Measurements from ENCODE around the gene LRPAP1.

Gene LRPAP1

DNA sequence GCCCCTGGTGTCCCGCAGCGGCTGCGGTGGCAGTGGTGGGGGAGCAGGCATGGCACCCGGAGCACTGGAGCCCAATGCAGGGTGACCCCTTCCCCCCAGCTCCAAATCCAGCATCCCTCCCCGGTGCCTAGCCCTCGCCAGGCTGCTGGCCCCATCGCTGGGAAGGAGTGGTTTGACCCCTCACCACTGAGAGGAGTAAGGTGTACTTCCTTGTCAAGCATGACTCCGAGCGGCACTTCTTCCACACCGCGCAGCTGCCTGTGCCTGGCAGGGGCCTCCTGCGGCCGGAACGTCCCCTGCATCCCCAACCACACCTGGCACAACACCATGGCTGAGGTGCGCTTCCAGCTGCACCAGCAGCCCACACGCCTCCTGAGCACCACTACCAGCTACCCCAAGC is 27.0 kb downstream of the LRPAP1 start:
- DNase-seq (ENCODE audit: low read depth): no peak
- Histone ChIP-seq H3K4me3 (ENCODE audit: low read length) (no peak overlapping the region), H3K4me1 (ENCODE audit: control insufficient read depth, insufficient read depth, low read length) (no peaks in the 10 kb centered on the region), H3K36me3 (ENCODE audit: control insufficient read depth, insufficient read depth, low read length, severe bottlenecking) (peaks cover 29% of the 10 kb centered on the region), H3K9ac (ENCODE audit: low read length) (no peak overlapping the region), H3K9me3 (ENCODE audit: control insufficient read depth, low read length) (no peaks in the 10 kb centered on the region), H3K27me3 (replicated peaks; ENCODE audit: control insufficient read depth, insufficient read depth, low read length) (no peaks in the 10 kb centered on the region)

- Histone ChIP-seq H3K27me3 (replicated peaks; ENCODE audit: control insufficient read depth, insufficient read depth, low read length) (no peaks in the 10 kb centered on the region), H3K9ac (ENCODE audit: low read length) (no peak overlapping the region), H3K4me3 (ENCODE audit: low read length) (no peak overlapping the region), H3K9me3 (ENCODE audit: control insufficient read depth, low read length) (no peaks in the 10 kb centered on the region), H3K36me3 (ENCODE audit: control insufficient read depth, insufficient read depth, low read length, severe bottlenecking) (peaks cover 12% of the 10 kb centered on the region), H3K4me1 (ENCODE audit: control insufficient read depth, insufficient read depth, low read length) (no peaks in the 10 kb centered on the region)
- DNase-seq (ENCODE audit: low read depth): no peak
These were observed 29.0 kb downstream of the LRPAP1 start for GRCh38 chr4:3502941-3503936.

- no peak for DNase-seq (ENCODE audit: low read depth)
- Histone ChIP-seq H3K9me3 (ENCODE audit: control insufficient read depth, low read length) (no peaks in the 10 kb centered on the region), H3K4me3 (ENCODE audit: low read length) (no peak overlapping the region), H3K9ac (ENCODE audit: low read length) (no peak overlapping the region), H3K27me3 (replicated peaks; ENCODE audit: control insufficient read depth, insufficient read depth, low read length) (no peaks in the 10 kb centered on the region), H3K4me1 (ENCODE audit: control insufficient read depth, insufficient read depth, low read length) (no peaks in the 10 kb centered on the region), H3K36me3 (ENCODE audit: control insufficient read depth, insufficient read depth, low read length, severe bottlenecking) (peaks cover 7% of the 10 kb centered on the region)
These were observed 30.3 kb downstream of the LRPAP1 start for GRCh38 chr4:3501825-3502425.

- Histone ChIP-seq H3K4me1 (ENCODE audit: control insufficient read depth, insufficient read depth, low read length) (no peaks in the 10 kb centered on the region), H3K9ac (ENCODE audit: low read length) (no peak overlapping the region), H3K36me3 (ENCODE audit: control insufficient read depth, insufficient read depth, low read length, severe bottlenecking) (peaks cover 4% of the 10 kb centered on the region), H3K4me3 (ENCODE audit: low read length) (no peak overlapping the region), H3K9me3 (ENCODE audit: control insufficient read depth, low read length) (no peaks in the 10 kb centered on the region), H3K27me3 (replicated peaks; ENCODE audit: control insufficient read depth, insufficient read depth, low read length) (no peaks in the 10 kb centered on the region)
- DNase-seq (ENCODE audit: low read depth): no peak
These were observed 30.9 kb downstream of the LRPAP1 start for GRCh38 chr4:3501126-3501824.

- Histone ChIP-seq H3K27me3 (replicated peaks; ENCODE audit: control insufficient read depth, insufficient read depth, low read length) (peaks cover 2% of the 10 kb centered on the region), H3K4me3 (ENCODE audit: low read length) (no peak overlapping the region), H3K36me3 (ENCODE audit: control insufficient read depth, insufficient read depth, low read length, severe bottlenecking) (peaks cover 4% of the 10 kb centered on the region), H3K4me1 (ENCODE audit: control insufficient read depth, insufficient read depth, low read length) (no peaks in the 10 kb centered on the region), H3K9me3 (ENCODE audit: control insufficient read depth, low read length) (no peaks in the 10 kb centered on the region), H3K9ac (ENCODE audit: low read length) (no peak overlapping the region)
- DNase-seq (ENCODE audit: low read depth): no peak
These were observed 31.6 kb downstream of the LRPAP1 start for GRCh38 chr4:3500634-3501101.

DNA sequence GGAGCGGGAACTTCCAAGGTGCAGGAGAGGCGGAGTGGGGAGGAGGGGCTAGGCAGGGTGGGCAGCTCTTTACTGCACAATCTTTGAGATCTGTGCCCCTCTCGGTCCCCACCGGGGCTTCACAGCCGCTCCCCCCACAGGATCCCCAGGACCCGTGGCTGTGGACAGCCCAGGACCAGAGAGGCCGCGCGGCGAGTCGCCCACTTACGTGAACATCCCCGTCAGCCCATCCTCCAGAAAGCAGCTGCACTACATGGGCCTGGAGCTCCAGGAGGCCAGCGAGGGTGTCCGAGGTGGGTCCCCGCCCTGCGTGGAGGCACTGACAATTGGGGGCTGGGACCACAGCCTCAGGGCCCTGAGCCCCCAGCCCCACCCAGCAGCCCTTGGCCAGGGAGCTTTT is 32.1 kb downstream of the LRPAP1 start:
- Histone ChIP-seq H3K36me3 (ENCODE audit: control insufficient read depth, insufficient read depth, low read length, severe bottlenecking) (peaks cover 4% of the 10 kb centered on the region), H3K9ac (ENCODE audit: low read length) (no peak overlapping the region), H3K4me1 (ENCODE audit: control insufficient read depth, insufficient read depth, low read length) (no peaks in the 10 kb centered on the region), H3K9me3 (ENCODE audit: control insufficient read depth, low read length) (no peaks in the 10 kb centered on the region), H3K4me3 (ENCODE audit: low read length) (no peak overlapping the region), H3K27me3 (replicated peaks; ENCODE audit: control insufficient read depth, insufficient read depth, low read length) (peaks cover 6% of the 10 kb centered on the region)
- DNase-seq (ENCODE audit: low read depth): no peak

- Histone ChIP-seq H3K9ac (ENCODE audit: low read length) (no peak overlapping the region), H3K36me3 (ENCODE audit: control insufficient read depth, insufficient read depth, low read length, severe bottlenecking) (no peaks in the 10 kb centered on the region), H3K27me3 (replicated peaks; ENCODE audit: control insufficient read depth, insufficient read depth, low read length) (peaks cover 6% of the 10 kb centered on the region), H3K9me3 (ENCODE audit: control insufficient read depth, low read length) (no peaks in the 10 kb centered on the region), H3K4me1 (ENCODE audit: control insufficient read depth, insufficient read depth, low read length) (no peaks in the 10 kb centered on the region), H3K4me3 (ENCODE audit: low read length) (no peak overlapping the region)
- no peak for DNase-seq (ENCODE audit: low read depth)
These were observed 32.5 kb downstream of the LRPAP1 start for GRCh38 chr4:3499710-3500109.

DNA sequence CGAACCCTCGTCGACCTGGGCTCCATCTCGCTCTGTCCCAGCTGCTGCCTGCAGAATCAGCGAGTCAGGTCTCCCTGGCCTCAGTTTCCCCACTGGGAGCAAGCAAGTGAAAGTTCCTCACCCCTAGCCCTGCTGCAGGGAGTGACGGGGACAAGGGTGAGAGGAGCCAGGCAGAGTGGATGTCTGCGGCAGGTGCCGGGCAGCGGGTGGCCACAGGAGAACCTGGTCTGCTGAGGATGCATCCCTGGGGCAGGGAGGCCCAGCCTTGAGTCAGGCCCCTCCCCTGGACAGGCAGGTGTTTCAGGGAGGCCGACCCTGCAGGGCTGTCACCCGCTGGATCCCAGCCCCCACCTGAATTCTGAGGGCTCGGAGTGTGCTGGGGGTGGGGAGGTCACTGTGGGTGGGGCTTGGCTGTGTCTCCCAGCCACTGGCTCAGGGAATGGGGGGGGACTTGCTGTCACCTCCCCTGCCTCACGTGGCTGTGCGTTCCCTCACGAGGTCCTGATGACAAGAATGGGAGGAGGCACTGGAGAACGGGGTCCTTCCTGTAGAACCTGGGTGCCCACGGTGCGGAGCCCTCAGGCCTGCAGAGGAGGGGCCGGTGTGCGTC is 33.2 kb downstream of the LRPAP1 start:
- DNase-seq (ENCODE audit: low read depth): no peak
- Histone ChIP-seq H3K4me3 (ENCODE audit: low read length) (no peak overlapping the region), H3K27me3 (replicated peaks; ENCODE audit: control insufficient read depth, insufficient read depth, low read length) (peaks cover 6% of the 10 kb centered on the region)

GRCh38 chr4:3498407-3498806 is 33.8 kb downstream of the LRPAP1 start:
- Histone ChIP-seq H3K9ac (ENCODE audit: low read length) (no peak overlapping the region), H3K36me3 (ENCODE audit: control insufficient read depth, insufficient read depth, low read length, severe bottlenecking) (no peaks in the 10 kb centered on the region), H3K4me1 (ENCODE audit: control insufficient read depth, insufficient read depth, low read length) (no peaks in the 10 kb centered on the region), H3K4me3 (ENCODE audit: low read length) (no peak overlapping the region), H3K9me3 (ENCODE audit: control insufficient read depth, low read length) (no peaks in the 10 kb centered on the region), H3K27me3 (replicated peaks; ENCODE audit: control insufficient read depth, insufficient read depth, low read length) (peaks cover 6% of the 10 kb centered on the region)
- DNase-seq (ENCODE audit: low read depth): no peak

More for the DNA sequence above, 33.2 kb downstream of the LRPAP1 start:
- Histone ChIP-seq H3K9me3 (ENCODE audit: control insufficient read depth, low read length) (no peaks in the 10 kb centered on the region), H3K4me1 (ENCODE audit: control insufficient read depth, insufficient read depth, low read length) (no peaks in the 10 kb centered on the region), H3K9ac (ENCODE audit: low read length) (no peak overlapping the region), H3K36me3 (ENCODE audit: control insufficient read depth, insufficient read depth, low read length, severe bottlenecking) (no peaks in the 10 kb centered on the region)

- no peak for DNase-seq (ENCODE audit: low read depth)
- no peaks in the 10 kb centered on the region for H3K9me3 ChIP-seq (ENCODE audit: control insufficient read depth, low read length)
- H3K36me3 ChIP-seq (ENCODE audit: control insufficient read depth, insufficient read depth, low read length, severe bottlenecking): no peaks in the 10 kb centered on the region
- H3K4me3 ChIP-seq (ENCODE audit: low read length): no peak overlapping the region
- peaks cover 6% of the 10 kb centered on the region for H3K27me3 ChIP-seq (replicated peaks; ENCODE audit: control insufficient read depth, insufficient read depth, low read length)
- H3K4me1 ChIP-seq (ENCODE audit: control insufficient read depth, insufficient read depth, low read length): no peaks in the 10 kb centered on the region
- no peak overlapping the region for H3K9ac ChIP-seq (ENCODE audit: low read length)
These were observed 34.5 kb downstream of the LRPAP1 start for GRCh38 chr4:3497523-3498389.
